Measurements from ENCODE around the gene PGBD5. TPM values are rescaled to one million over a fixed set of nuclear protein-coding genes. Genes with fewer than 3 reads are reported as not detected.

Gene PGBD5
- polyA plus RNA-seq, 6 donors from 2014 or later: not detected

DNA sequence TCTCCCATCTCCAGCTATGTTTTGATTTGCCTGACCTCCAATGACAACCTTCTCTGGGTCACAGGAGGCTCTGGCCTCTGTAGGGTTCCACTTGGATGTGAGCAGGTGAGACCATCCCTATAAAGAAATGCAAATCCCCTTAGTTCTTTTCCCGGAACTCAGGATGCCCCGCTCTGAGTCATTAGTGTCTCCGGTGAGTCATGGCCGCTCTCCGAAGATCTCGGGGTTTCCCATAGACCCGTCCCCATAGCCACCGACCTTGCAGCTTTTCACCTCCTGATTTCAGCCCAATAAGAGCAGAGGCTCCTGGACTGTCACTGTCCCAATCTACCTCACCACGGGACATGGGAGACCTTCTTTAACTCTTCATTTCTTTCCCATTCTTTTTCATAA lies 98.2 kb downstream of the PGBD5 start:
- Mint-ChIP-seq H3K36me3 (no peaks in the 10 kb centered on the region), H3K27ac (no peak overlapping the region), H3K4me3 (no peak overlapping the region), H3K27me3 (peaks cover 9 to 29% (median 23%) of the 10 kb centered on the region in 3 donors), H3K4me1 (no peaks in the 10 kb centered on the region), H3K9me3 (no peaks in the 10 kb centered on the region)
- DNase-seq (no peak), ATAC-seq (ENCODE audit: low read depth in 2 of 2) (no peak)

DNA sequence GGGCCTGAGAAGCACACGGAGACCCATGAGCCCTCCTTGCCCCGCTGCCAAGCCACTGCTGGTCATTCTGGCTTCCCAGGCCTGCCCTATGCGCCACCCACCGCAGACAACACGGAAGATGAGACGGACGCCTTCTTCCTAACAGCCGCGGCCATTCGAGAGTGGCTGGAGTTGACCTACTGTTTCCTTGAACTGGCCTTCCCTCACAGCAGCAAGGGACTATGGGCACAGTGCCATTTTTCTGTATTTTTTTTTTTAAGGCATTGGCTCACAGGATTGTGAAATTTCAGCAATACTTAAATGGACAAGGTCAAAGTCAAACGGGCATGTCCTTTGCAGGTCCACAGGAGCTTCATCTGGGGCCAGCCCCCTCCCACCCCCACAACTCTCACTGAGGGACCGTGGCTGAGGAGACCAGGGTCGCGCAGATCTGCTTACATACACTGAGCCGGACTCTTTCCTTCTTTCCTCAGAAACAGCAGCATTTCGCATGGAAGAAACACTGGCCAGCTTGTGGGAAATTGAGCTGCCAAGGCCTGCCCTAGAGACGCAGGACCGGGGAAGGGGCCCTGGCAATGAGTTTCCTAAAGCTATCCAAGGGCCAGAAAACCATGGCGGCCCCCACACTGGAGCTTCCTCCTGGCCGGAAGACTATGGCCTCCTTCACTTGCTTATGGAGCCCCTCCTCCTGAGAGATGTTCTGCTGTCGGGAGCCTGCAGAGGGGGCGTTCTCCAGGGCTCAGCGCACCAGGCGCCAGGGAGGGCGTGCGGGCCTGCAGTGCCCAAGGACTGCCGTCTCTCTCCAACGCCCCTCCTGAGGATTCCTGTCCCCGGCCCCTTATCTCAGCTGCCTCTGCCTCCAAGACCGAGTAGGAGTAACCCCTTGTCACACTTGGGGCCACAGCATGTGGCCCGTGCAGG lies 98.9 kb downstream of the PGBD5 start:
- Mint-ChIP-seq H3K9me3 (no peaks in the 10 kb centered on the region), H3K27ac (no peak overlapping the region), H3K4me3 (no peak overlapping the region), H3K4me1 (no peaks in the 10 kb centered on the region), H3K27me3 (peaks cover 8 to 29% (median 23%) of the 10 kb centered on the region in 3 donors), H3K36me3 (no peaks in the 10 kb centered on the region)
- DNase-seq (no peak), ATAC-seq (ENCODE audit: low read depth in 2 of 2) (no peak)

DNA sequence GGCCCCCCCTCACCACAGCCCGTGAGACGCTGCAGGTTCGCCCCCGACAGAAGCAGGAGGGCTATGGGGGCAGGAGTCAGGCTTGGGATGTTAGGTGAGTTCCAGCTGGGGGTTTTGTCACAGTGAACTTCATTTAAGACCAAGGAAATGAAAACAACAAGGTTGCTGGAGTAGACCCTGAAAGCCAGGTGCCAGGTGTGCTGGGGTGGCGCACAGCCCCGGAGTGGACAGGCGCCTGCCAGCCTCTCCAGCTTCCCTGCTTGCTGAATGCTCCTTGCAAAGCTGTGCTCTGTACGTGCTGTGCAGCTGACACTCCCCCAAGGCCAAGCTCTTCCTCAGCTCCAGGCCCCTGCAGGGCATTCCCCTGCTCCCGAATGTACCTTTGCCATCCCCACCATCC lies 102.4 kb downstream of the PGBD5 start:
- Mint-ChIP-seq H3K36me3 (no peaks in the 10 kb centered on the region), H3K9me3 (no peaks in the 10 kb centered on the region), H3K4me3 (no peak overlapping the region), H3K4me1 (no peaks in the 10 kb centered on the region), H3K27ac (no peak overlapping the region), H3K27me3 (peaks cover 5 to 29% (median 21%) of the 10 kb centered on the region in 3 donors)
- no peak for DNase-seq
- no peak for ATAC-seq (ENCODE audit: low read depth in 2 of 2)

DNA sequence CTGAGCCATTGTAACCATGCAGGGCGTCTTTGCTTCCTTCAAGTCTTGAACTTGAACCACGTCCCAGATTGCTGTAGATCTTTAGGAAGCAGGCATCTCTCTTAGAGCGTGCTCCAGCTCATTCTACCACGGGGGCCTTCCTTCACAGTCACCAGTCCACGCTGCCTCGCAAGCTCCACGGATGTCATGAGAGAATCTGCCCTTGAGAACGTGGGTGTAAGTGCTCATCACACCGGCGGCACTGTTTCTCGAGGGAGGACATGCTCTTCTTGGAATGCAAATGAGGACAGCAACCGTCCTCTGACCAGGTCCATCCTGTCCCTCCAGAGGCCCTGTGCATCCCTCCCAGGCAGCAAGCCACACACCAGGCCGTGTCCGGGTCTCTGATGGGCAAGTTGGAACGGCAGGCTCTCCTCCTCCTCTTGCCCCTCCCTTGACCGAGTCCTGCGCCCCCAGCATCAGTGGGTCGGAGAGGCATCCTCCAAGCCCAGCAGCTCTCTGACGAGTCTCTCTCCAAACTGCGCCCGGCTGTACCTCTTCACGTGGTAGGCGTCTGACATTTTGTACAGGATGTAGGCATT lies 103.1 kb downstream of the PGBD5 start:
- Mint-ChIP-seq H3K4me3 (no peak overlapping the region), H3K27me3 (peaks cover 5 to 24% (median 17%) of the 10 kb centered on the region in 3 donors), H3K27ac (peak overlapping the region in 1 of 6 donors; percentile 10), H3K36me3 (no peaks in the 10 kb centered on the region), H3K4me1 (no peaks in the 10 kb centered on the region), H3K9me3 (no peaks in the 10 kb centered on the region)
- DNase-seq (no peak), ATAC-seq (ENCODE audit: low read depth in 2 of 2) (no peak)

DNA sequence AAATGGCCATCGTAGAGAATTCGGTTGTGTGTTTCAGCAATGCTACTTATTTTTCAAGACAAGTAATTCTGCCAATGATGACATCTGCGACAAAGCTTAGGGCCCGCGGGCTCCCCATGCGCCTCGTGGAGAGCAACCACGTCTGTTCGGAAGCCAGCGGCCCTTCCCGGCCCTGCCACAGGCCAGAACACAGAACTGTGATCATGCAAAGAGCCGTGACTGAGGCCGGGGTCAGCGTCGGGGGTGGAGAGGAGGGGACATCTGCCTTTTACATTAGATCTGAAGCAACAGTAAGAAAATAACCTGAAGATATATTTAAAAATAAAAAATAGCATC lies 103.7 kb downstream of the PGBD5 start:
- no peak for ATAC-seq (ENCODE audit: low read depth in 2 of 2)
- DNase-seq: no peak
- H3K27me3 Mint-ChIP-seq: peaks cover 5 to 19% (median 17%) of the 10 kb centered on the region in 3 donors
- H3K36me3 Mint-ChIP-seq: no peaks in the 10 kb centered on the region
- no peaks in the 10 kb centered on the region for H3K9me3 Mint-ChIP-seq
- no peak overlapping the region for H3K27ac Mint-ChIP-seq
- no peaks in the 10 kb centered on the region for H3K4me1 Mint-ChIP-seq
- H3K4me3 Mint-ChIP-seq: no peak overlapping the region

DNA sequence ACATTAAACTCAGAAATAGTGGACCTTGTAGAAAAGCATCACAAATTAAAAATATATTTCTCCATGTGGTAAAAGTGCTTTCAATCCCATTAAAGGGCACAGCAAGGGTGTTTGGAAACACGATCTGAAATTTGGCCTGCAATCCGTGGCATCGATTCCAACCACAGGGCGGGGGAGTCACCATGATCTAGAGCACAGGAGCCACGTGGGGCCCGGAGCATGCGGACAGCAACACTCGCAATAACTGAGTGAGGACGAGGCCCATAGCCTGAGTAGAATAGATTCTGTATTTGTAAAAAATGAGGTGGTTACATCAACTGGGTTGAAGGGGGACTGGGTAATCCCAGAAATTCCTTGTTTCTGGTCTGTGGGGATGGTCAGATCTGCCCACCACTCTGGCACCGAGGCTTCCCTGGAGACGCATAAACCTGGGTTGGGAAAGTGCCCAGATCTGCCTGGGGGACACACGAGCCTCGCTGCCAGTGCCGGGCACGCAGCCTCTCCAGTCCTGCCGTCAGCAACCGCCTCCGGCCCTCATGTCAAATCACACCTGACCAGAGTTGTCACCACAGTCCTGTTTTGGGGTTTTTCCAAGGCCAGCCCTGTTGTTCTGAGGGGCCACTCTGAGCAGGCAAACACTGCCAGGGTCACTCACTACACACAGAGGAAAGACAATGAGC lies 104.3 kb downstream of the PGBD5 start:
- H3K4me1 Mint-ChIP-seq: no peaks in the 10 kb centered on the region
- ATAC-seq (ENCODE audit: low read depth in 2 of 2) (no peak), DNase-seq (no peak)
- no peaks in the 10 kb centered on the region for H3K9me3 Mint-ChIP-seq
- peaks cover 5 to 19% (median 14%) of the 10 kb centered on the region in 3 donors for H3K27me3 Mint-ChIP-seq
- no peak overlapping the region for H3K27ac Mint-ChIP-seq
- H3K4me3 Mint-ChIP-seq: no peak overlapping the region
- no peaks in the 10 kb centered on the region for H3K36me3 Mint-ChIP-seq

DNA sequence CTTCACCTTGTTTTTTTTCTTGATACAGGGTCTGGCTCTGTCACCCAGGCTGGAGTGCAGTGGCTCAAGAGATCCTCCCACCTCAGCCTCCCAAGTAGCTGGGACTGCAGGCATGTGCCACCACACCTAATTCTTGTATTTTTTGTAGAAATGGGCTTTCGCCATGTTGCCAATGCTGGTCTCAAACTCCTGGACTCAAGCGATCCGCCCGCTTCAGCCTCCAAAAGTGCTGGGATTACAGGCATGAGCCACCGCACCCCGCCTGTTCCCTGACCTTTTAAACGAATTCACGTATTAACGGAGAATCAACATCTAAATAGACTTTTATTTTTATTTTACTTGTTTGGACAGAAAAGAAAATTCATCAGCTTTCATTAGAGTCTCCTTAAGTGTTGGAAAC lies 104.8 kb downstream of the PGBD5 start:
- Mint-ChIP-seq H3K4me3 (no peak overlapping the region), H3K27ac (no peak overlapping the region), H3K27me3 (peaks cover 5 to 19% (median 12%) of the 10 kb centered on the region in 3 donors), H3K4me1 (no peaks in the 10 kb centered on the region), H3K36me3 (no peaks in the 10 kb centered on the region), H3K9me3 (no peaks in the 10 kb centered on the region)
- ATAC-seq (ENCODE audit: low read depth in 2 of 2): no peak
- no peak for DNase-seq

DNA sequence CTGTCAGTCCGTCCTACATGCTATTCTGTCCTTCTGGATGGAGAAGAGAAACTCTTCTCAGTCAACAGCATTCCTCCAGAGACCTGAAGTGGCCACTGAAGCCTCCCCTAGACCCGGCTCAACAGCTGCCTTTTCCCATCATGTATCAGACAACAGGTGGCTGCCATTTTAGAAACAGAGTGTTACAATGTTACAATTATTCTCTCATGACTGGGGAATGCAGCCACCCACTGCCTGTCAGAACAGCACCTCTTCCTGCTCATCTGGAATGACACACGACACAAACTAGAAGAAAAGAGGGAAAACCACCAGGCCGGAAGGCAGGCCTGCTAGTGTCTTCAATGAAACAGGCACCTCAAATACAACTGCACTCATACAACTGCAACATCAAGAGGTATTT lies 105.3 kb downstream of the PGBD5 start:
- no peaks in the 10 kb centered on the region for H3K36me3 Mint-ChIP-seq
- H3K4me3 Mint-ChIP-seq: no peak overlapping the region
- DNase-seq (no peak), ATAC-seq (ENCODE audit: low read depth in 2 of 2) (no peak)
- H3K27ac Mint-ChIP-seq: no peak overlapping the region
- no peaks in the 10 kb centered on the region for H3K4me1 Mint-ChIP-seq
- H3K27me3 Mint-ChIP-seq: peaks cover 5 to 19% (median 12%) of the 10 kb centered on the region in 3 donors
- no peaks in the 10 kb centered on the region for H3K9me3 Mint-ChIP-seq

DNA sequence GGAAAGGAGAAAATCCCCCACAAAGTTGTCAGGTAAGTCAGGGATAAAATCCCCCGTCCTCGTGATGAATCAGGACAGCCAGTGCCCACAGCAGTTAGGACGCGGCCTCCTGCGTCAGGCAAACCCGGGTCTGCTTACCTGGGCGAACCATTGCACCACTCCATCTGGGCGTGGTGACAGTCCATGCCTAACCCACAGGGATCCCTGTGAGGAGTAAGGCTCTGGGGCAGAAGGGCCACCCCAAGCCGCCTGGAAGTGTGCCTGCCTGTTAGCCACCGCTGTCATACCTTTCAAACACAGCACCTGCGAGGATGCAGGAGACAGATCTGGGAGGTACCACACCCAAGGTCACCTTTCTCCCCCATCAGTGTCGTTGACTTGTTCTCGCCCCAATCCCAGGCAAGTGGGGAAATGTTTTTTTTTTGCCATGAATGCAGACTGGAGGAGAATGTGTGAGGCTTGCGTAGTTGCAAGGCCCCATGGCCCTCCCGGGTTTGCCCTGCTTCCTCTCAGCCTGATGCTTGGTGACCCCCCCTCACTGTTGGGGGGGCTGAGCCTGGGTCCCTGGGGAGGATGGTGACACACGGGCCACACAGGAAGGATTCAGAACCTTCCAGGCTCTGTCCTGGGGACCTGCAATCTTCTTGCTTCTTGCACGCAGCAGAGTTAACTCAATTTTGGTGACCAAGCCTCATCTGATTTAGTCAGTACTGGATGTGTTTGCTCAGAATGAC lies 107.0 kb downstream of the PGBD5 start:
- no peak for DNase-seq
- H3K27ac Mint-ChIP-seq: no peak overlapping the region
- peaks cover 3 to 12% (median 4%) of the 10 kb centered on the region in 3 donors for H3K27me3 Mint-ChIP-seq
- no peak for ATAC-seq (ENCODE audit: low read depth in 2 of 2)
- H3K4me1 Mint-ChIP-seq: no peaks in the 10 kb centered on the region
- no peaks in the 10 kb centered on the region for H3K9me3 Mint-ChIP-seq
- no peaks in the 10 kb centered on the region for H3K36me3 Mint-ChIP-seq
- no peak overlapping the region for H3K4me3 Mint-ChIP-seq

DNA sequence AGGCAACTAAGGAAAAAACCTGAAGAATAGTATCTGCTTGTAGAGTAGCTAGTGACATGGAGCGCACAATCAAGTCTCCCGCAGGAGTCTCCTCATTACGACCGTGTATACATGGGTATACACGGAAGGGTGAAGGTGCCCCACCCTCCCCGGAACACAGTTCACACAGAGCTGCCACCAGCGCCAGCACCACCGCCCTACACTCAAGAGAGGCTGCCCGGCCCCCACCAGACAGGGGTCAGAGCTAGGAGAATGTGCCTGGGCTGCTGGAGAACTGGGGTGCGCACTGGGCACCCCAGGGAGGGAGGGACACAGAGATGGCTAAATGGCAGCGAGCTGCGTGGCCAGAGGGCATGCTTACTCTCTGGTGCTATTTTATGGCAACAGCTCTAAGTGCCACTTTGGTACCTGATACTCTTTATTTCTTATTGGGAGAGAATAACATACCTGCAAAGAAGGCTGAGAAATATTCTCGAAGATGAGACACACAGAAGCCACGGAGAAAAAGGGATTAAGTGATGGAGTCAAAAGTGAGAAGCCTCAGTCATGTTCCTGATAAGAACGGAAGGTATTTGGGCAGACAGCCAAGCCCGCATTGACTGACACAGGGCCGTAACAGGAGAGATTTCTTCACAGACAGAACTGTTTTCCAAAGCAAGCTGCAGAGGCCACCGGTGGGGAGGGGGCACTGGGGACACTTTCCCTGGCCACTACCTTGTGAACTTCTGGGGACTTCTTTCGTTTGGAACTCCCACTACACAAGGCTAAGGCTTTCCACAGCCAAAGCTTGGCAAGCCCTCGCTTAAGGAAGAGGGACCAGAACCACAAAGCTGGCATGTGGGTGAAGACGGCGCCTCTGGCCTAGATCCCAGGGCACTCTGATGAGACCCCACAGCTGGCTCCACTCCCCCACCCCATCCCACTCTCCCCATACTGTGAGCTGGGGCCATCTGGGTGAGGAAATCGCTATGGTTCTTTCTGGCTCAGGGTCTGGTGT lies 108.0 kb downstream of the PGBD5 start:
- Mint-ChIP-seq H3K9me3 (no peaks in the 10 kb centered on the region), H3K27ac (peak overlapping the region in 1 of 6 donors; percentile 30), H3K36me3 (no peaks in the 10 kb centered on the region), H3K27me3 (peaks cover 0 to 6% (median 0%) of the 10 kb centered on the region in 3 donors), H3K4me1 (no peaks in the 10 kb centered on the region), H3K4me3 (no peak overlapping the region)
- DNase-seq (no peak), ATAC-seq (ENCODE audit: low read depth in 2 of 2) (no peak)

DNA sequence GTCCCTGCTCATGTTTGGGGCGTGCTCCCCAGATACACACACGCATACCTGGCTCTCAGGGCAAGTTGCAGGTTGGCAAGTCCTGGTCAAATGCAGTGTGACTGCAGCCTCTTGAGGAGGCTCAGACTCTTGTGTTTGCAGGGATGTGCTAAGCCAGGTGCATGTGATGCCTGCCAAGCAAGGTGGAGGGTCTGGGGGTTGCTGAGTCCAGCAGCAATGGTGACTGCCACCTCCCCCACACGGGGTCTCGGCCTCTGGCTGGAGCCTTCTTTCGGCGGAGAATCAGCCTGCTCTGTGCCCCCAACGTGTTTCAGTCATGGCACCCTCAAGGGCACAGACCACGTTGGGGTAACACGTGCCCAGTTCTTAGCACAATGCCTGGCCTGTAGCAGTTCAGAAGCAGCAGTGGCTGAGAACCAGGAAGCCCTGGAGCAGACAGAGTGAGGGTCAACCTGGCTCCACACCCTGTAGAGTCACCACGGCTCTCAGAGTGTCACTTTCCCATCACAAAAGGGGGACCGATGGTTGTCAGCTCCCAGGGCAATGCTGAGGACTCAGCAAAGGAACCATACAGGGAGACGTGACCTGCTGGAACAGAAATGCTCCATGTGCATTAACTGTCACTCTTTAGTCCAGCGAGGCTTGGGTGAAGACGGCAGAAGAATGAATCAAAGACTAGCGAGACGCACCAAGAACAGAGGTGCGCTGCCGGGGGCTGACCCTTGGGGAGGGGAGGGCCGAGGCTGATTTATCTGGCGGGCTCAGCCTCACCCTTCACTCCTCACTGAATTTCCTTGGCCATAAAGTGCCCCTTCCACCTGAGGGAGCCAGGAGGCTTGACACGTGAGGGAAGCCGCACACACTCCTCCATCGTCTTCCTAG lies 109.0 kb downstream of the PGBD5 start:
- DNase-seq: no peak
- H3K36me3 Mint-ChIP-seq: no peaks in the 10 kb centered on the region
- peaks cover 0 to 11% (median 0%) of the 10 kb centered on the region in 3 donors for H3K27me3 Mint-ChIP-seq
- H3K4me3 Mint-ChIP-seq: no peak overlapping the region
- no peaks in the 10 kb centered on the region for H3K4me1 Mint-ChIP-seq
- H3K9me3 Mint-ChIP-seq: no peaks in the 10 kb centered on the region
- no peak overlapping the region for H3K27ac Mint-ChIP-seq
- no peak for ATAC-seq (ENCODE audit: low read depth in 2 of 2)

DNA sequence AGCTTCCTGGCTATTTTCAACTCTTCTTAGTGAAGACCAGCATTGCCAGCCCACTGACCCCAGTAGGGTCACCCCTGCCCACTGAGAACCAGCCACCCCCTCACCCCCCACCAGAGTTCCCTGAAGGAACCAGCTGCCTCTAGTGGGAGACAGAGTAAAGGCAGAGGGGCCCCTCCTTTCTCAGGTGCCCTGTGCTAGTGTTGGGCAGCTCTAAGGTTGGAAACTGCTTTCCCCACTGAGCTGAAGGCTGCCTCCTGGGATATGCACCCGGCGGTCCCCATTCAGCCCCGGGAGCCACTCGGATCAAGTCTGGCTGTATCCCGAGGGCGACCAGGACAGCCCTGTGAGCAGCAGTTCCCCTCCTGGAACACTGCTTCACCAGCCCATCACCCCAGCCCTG lies 111.0 kb downstream of the PGBD5 start:
- Mint-ChIP-seq H3K4me1 (peaks cover 4 to 5% (median 5%) of the 10 kb centered on the region in 3 donors), H3K36me3 (no peaks in the 10 kb centered on the region), H3K9me3 (no peaks in the 10 kb centered on the region), H3K27ac (no peak overlapping the region), H3K27me3 (peaks cover 0 to 16% (median 3%) of the 10 kb centered on the region in 3 donors), H3K4me3 (no peak overlapping the region)
- no peak for ATAC-seq (ENCODE audit: low read depth in 2 of 2)
- no peak for DNase-seq

Data from naive B cell (primary cell).